Stimulated activated naive B cell treated with anti-CD40 and anti-IgM and Interleukin-4, amounts not matched to agents 10 μg/mL and 1 μg/mL and 100 μg/mL, for 72 hours (primary cell): ENCODE measurements around the gene HOXA9.

Experiments
- ATAC-seq, 2 donors: fragments of 150-1000 bp; cut with Tn5 transposase; replicated peaks; 2 replicates each; pipeline ENCODE4 v1.10.0; 2021; ENCODE audit warnings: moderate library complexity in 1 of 2
- DNase-seq: peaks from one replicate; pipeline ENCODE4 v3.0.0; 2021
- H3K27ac Mint-ChIP-seq: one replicate; pipeline ENCODE4 v1.8.0; 2022; ENCODE audit warnings: mild to moderate bottlenecking, mixed read lengths
- H3K27me3 Mint-ChIP-seq, 2 donors: one replicate each; pipeline ENCODE4 v1.8.0; 2022; ENCODE audit warnings: mixed read lengths in 2 of 2
- H3K36me3 Mint-ChIP-seq, 2 donors: one replicate each; pipeline ENCODE4 v1.8.0; 2022; ENCODE audit warnings: mixed read lengths in 2 of 2, mild to moderate bottlenecking in 1 of 2
- H3K4me1 Mint-ChIP-seq, 2 donors: one replicate each; pipeline ENCODE4 v1.8.0; 2022; ENCODE audit warnings: mixed read lengths in 2 of 2, mild to moderate bottlenecking in 1 of 2
- H3K4me3 Mint-ChIP-seq, 2 donors: one replicate each; pipeline ENCODE4 v1.8.0; 2022; ENCODE audit warnings: mild to moderate bottlenecking in 2 of 2, mixed read lengths in 2 of 2, moderate library complexity in 1 of 2
- H3K9me3 Mint-ChIP-seq, 2 donors: one replicate each; pipeline ENCODE4 v1.8.0; 2022; ENCODE audit warnings: mixed read lengths in 2 of 2, mild to moderate bottlenecking in 1 of 2

HOXA9 gene

DNA sequence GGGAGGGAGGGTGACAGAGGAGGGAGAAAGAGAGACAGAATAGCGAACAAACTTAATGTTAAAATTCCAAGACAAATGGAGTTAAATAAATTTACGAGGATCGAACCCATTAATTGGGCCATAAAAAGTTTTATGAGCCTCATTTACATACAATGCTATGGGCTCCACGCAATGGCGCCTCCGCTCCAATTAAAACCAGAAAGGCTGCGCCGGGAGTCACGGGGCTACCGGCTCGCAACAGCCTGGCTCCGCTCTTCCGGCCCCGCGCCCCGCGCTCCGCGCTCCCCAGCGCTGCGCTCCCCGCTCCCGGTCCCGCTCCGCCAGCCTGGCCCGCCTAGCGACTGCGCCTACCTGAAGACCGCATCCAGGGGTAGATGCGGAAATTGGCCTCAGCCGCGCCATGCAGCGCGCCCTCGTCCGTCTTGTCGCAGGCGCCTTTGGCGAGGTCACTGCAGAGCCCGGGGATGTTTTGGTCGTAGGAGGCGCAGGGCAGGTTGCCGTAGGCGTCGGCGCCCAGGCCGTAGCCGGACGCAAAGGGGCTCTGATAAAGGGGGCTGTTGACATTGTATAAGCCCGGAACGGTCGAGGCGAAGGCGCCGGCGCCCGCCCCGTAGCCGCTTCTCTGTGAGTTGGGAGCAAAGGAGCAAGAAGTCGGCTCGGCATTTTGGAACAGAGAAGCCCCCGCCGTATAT is 9.4 kb downstream of the HOXA9 start:
- peaks cover 2 to 19% of the 10 kb centered on the region in 2 donors for H3K36me3 Mint-ChIP-seq
- peak overlapping the region; percentile 51 to 68 for H3K4me3 Mint-ChIP-seq
- ATAC-seq (no peak), DNase-seq (no peak)
- H3K27me3 Mint-ChIP-seq: peaks cover 71 to 87% of the 10 kb centered on the region in 2 donors
- peaks cover 34 to 71% of the 10 kb centered on the region in 2 donors for H3K4me1 Mint-ChIP-seq
- H3K27ac Mint-ChIP-seq: peak overlapping the region; percentile 84
- peaks cover 3 to 4% of the 10 kb centered on the region in 2 donors for H3K9me3 Mint-ChIP-seq

GRCh38 chr7:27154901-27155815 is 10.2 kb downstream of the HOXA9 start:
- no peak for ATAC-seq
- Mint-ChIP-seq H3K9me3 (peaks cover 3 to 4% of the 10 kb centered on the region in 2 donors), H3K4me3 (peak overlapping the region; percentile 51 to 68), H3K27me3 (peaks cover 77 to 94% of the 10 kb centered on the region in 2 donors), H3K4me1 (peaks cover 38 to 72% of the 10 kb centered on the region in 2 donors), H3K36me3 (peaks cover 2 to 19% of the 10 kb centered on the region in 2 donors), H3K27ac (peak overlapping the region; percentile 91)
- no peak for DNase-seq

DNA sequence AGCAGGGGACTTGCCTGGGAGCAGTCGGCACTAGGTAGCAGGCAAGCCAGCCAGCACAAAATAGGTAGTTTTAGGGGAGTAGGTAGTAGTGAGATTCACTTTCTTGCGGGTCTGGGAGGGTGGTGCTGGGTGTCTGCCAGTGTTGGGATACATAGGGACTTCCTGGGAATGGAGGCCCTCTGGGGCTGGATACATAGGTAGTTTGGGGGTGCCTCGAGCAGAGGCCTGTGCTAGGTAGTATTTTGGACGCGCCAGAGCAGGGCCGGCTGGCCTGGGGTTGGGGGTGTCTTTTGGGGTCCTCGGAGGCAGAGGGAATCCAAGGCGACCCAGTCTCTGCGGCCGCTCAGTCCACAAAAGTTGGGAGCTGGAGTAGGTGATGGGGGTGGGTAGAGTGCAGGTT is 11.0 kb downstream of the HOXA9 start:
- ATAC-seq: no peak
- Mint-ChIP-seq H3K4me3 (peak overlapping the region in 1 of 2 donors; percentile 69), H3K36me3 (peaks cover 2 to 19% of the 10 kb centered on the region in 2 donors), H3K27ac (peak overlapping the region; percentile 85), H3K9me3 (peaks cover 3 to 4% of the 10 kb centered on the region in 2 donors), H3K27me3 (peaks cover 72 to 93% of the 10 kb centered on the region in 2 donors), H3K4me1 (peaks cover 37 to 69% of the 10 kb centered on the region in 2 donors)
- no peak for DNase-seq

DNA sequence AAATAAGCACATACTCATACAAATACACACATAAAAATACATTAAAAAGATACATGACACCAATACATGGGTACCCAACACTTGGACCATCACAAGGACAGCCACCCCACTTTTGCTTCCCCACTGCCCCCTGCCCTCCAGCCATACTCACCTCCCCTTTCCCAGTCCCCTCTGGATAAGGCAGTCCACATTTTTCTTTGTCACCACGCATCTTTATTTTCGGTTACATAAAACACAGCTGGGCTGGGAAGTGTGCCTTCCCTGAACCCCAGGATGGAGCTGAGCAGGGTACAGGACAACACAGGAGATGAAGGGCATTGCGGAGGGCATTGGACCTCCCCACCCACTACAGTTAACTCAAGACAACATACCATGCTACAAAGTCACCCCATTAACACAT is 11.8 kb downstream of the HOXA9 start:
- Mint-ChIP-seq H3K4me1 (peaks cover 35 to 66% of the 10 kb centered on the region in 2 donors), H3K27me3 (peaks cover 66 to 93% of the 10 kb centered on the region in 2 donors), H3K9me3 (peaks cover 3 to 4% of the 10 kb centered on the region in 2 donors), H3K27ac (no peak overlapping the region), H3K36me3 (peaks cover 2 to 19% of the 10 kb centered on the region in 2 donors), H3K4me3 (no peak overlapping the region)
- DNase-seq (no peak), ATAC-seq (no peak)

DNA sequence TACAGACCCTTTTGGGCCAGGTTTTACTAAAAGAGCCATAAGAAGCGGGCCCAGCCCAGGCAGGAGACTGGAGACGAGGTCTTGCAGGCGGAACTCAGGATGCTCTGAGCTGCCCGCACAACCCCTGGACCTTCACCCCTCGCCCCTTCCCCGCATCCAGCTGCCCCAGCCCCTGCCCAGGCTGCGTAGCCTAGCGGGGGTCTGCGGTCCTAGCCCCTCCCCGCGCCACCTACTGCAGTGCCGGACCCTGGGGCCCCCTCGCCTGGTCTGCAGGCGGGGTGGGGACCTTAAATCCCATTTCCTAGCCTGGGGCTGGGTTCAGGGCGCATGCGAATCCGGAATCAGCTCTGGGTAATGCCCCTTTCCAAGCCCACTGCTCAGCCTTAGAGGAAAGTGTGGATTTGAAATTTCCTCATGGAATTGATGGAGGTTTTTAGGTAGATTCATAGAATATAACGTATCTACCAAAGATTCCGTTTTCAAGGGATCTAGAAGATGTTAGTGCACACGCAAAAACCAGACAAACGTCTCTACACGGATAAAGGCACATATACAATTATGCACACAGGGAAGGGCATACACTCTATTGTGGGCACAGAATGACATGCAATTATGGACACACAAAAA is 12.4 kb downstream of the HOXA9 start:
- Mint-ChIP-seq H3K4me1 (peaks cover 37 to 66% of the 10 kb centered on the region in 2 donors), H3K9me3 (peaks cover 2 to 3% of the 10 kb centered on the region in 2 donors), H3K4me3 (no peak overlapping the region), H3K27ac (no peak overlapping the region), H3K36me3 (peaks cover 0 to 15% of the 10 kb centered on the region in 2 donors), H3K27me3 (peaks cover 66 to 93% of the 10 kb centered on the region in 2 donors)
- ATAC-seq: no peak
- no peak for DNase-seq

DNA sequence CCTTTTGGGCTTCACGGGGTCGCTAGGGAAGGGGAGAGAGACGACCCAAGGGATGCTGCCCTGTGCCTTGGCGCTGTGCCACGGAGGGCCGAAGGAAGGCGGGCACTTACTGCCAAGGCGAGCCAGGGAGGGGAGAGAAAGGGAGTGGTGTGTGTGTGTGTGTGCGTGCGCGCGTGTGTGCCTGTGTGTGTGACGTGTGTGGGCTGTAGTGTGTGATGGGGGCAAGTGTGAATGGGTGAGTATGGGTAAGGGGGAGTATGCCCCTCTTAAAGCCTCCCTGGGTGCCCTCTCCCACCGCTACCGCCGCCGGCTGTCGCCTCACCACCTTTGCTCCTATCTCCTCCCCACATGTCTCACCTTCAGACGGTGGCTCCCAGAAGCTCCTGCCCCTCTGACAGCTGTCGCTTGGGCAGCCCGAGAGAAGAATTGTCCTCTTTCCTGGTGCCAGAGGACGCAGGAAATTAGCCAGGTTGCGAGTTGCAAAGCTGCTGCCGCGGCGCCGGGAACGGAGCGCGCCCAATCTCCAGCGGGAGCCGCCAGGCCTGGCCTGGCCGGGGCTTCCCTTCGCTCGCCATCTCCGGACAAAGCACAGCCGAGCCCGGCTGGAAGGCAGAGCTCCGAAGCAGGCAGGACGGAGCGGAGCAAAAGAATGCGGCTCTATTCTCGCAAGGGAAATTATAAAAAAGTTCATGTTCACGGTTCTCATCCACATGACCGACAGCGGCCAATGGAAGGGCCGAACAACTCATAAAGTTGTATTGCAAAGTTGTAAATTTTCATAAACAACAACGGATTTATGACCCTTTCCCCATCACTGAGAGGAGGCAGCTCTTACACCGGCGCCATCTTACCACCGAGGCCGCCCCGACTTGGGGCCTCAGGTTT is 13.2 kb downstream of the HOXA9 start, which contains the start of gene HOXA3:
Gene HOXA3 (minus strand): TSS at position 653 of the 885 bp plus-strand sequence. CDS start 41,943 bp downstream, outside the sequence.
- Mint-ChIP-seq H3K36me3 (peaks cover 0 to 11% of the 10 kb centered on the region in 2 donors), H3K27ac (peak within 1 kb of the TSS; percentile 85), H3K9me3 (peaks cover 3% of the 10 kb centered on the region in 2 donors), H3K4me1 (peaks cover 36 to 66% of the 10 kb centered on the region in 2 donors), H3K4me3 (peak within 1 kb of the TSS; percentile 78 to 80), H3K27me3 (peaks cover 63 to 91% of the 10 kb centered on the region in 2 donors)
- no peak for DNase-seq
- ATAC-seq: no peak

GRCh38 chr7:27151341-27151930 is 13.9 kb downstream of the HOXA9 start:
- Mint-ChIP-seq H3K4me1 (peaks cover 38 to 64% of the 10 kb centered on the region in 2 donors), H3K9me3 (peaks cover 3 to 4% of the 10 kb centered on the region in 2 donors), H3K4me3 (peak overlapping the region; percentile 78 to 80), H3K27ac (peak overlapping the region; percentile 85), H3K27me3 (peaks cover 66 to 92% of the 10 kb centered on the region in 2 donors), H3K36me3 (peaks cover 0 to 11% of the 10 kb centered on the region in 2 donors)
- ATAC-seq (no peak), DNase-seq (no peak)

DNA sequence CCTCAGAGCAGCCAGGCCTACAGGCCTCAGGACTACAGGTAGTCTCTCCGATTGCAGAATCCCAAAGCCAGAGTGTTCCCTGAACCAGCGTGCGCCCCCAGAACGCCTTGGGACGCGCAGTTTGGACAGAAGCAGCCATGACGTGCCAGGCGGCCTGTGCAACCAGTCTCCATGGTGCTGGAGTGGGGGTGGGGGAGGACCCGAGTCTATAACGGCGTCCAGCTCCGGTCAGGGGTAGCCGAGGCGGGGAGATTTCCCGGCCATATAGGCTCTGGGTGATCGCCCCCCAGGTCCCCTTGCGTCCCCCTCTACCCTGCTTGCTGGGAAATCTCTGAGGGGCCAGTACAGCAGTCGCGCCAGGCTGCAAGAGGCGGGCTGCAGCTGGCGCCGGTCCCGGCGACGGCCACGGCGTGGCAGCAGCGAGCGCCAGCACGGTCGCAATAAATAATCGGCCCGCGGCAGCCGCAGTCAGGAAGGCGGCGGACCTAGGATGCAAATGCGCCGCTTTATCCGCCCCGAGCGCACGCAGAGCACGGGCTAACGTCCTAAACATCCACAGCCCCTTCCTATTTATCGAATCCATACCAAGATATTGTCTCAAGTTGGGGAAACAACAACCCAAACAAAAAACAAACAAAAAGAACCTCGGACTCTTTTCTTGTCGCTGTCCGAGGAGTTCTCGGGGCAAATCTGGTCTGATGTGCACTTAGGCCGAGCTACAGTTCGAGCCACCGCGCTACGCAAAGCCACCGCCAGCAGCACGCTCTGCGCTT is 14.6 kb downstream of the HOXA9 start:
- peak overlapping the region; percentile 85 for H3K27ac Mint-ChIP-seq
- peaks cover 73 to 92% of the 10 kb centered on the region in 2 donors for H3K27me3 Mint-ChIP-seq
- peaks cover 3 to 4% of the 10 kb centered on the region in 2 donors for H3K9me3 Mint-ChIP-seq

GRCh38 chr7:27149842-27150567 is 15.3 kb downstream of the HOXA9 start:
- H3K4me3 Mint-ChIP-seq: peak overlapping the region; percentile 78 to 80
- no peak for DNase-seq

More for the DNA sequence above, 14.6 kb downstream of the HOXA9 start:
- H3K4me1 Mint-ChIP-seq: peaks cover 38 to 57% of the 10 kb centered on the region in 2 donors
- ATAC-seq (peak; percentile 79 to 83), DNase-seq (peak; percentile 57)
- H3K4me3 Mint-ChIP-seq: peak overlapping the region; percentile 78 to 80
- H3K36me3 Mint-ChIP-seq: peaks cover 0 to 11% of the 10 kb centered on the region in 2 donors

DNA sequence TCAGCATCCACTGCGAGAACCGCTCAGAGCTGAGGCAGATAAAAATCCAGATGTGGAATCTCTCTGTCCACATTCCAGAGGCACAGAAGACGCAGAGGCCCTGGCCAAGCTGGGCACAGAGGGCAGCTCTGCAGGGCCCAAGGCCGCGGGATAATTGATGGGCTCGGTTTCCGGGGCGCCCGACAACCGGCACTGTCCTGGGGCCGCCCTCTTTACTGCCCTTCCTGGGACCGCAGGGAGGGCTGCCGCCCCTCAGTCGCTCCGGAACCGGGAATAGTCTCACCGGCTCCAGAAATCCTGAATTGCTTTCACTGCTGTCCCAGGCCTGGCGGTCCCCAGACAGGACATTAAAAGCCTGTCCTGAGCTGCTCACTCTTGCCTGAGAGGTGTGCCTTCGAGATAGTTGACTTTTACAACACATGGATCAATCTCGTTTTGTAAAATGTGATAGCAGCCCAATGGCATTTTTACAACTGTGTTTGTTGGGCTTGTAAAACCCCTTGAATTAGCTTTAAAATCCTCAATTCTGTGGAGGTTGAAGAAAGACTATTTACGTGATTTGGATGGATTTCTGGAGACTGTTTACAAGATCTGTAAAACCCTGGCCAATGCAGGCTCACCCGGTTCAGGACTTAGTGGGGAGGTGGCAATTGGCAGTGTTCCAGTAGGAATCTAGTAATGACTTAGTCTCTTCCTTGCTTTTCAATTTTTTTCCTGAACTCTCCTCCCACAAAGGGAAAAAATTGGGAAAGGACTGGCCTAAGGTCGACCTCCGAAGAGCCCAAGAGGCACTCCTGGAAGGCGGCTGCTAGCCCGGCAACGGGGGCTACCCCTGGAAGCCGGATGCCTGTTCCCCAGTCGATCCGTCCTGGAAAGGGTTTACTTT is 16.3 kb downstream of the HOXA9 start:
- Mint-ChIP-seq H3K4me3 (peak overlapping the region in 1 of 2 donors; percentile 77), H3K27ac (no peak overlapping the region), H3K4me1 (peaks cover 36 to 43% of the 10 kb centered on the region in 2 donors), H3K9me3 (peaks cover 0 to 4% of the 10 kb centered on the region in 2 donors), H3K27me3 (peaks cover 64 to 90% of the 10 kb centered on the region in 2 donors), H3K36me3 (no peaks in the 10 kb centered on the region)
- ATAC-seq (no peak), DNase-seq (no peak)

More at GRCh38 chr7:27149842-27150567, 15.3 kb downstream of the HOXA9 start:
- Mint-ChIP-seq H3K4me1 (peaks cover 38 to 51% of the 10 kb centered on the region in 2 donors), H3K27ac (no peak overlapping the region), H3K36me3 (peaks cover 0 to 7% of the 10 kb centered on the region in 2 donors), H3K9me3 (peaks cover 3 to 4% of the 10 kb centered on the region in 2 donors), H3K27me3 (peaks cover 74 to 92% of the 10 kb centered on the region in 2 donors)
- ATAC-seq: peak in 1 of 2 donors; percentile 15
